Astrocyte of the cerebellum (primary cell): ENCODE results near the gene OBSCN.
A peak's percentile ranks its signal among the peaks of the same experiment; 100 is the strongest.

Experiments
- DNase-seq: peaks from one replicate; pipeline ENCODE4 v3.0.0-alpha.2; 2011; ENCODE audit warnings: low read depth
- H3K4me3 ChIP-seq: 2 replicates; pipeline ENCODE4 v1.5.1; 2011; ENCODE audit warnings: mild to moderate bottlenecking, low read depth, low read length, moderate library complexity
- in situ Hi-C: cut with HindIII; loops from 2 replicates; pipeline ENCODE4 v1.10.0; 2017; ENCODE audit warnings: low sequenced_read_pairs
- TF ChIP-seq, protein P1 (sequence below): IDR thresholded peaks from 2 replicates; pipeline ENCODE4 v1.5.1; 2012; ENCODE audit warnings: low read length, low read depth, moderate library complexity, mild to moderate bottlenecking; ENCODE audit errors: missing control alignments

Gene OBSCN

DNA sequence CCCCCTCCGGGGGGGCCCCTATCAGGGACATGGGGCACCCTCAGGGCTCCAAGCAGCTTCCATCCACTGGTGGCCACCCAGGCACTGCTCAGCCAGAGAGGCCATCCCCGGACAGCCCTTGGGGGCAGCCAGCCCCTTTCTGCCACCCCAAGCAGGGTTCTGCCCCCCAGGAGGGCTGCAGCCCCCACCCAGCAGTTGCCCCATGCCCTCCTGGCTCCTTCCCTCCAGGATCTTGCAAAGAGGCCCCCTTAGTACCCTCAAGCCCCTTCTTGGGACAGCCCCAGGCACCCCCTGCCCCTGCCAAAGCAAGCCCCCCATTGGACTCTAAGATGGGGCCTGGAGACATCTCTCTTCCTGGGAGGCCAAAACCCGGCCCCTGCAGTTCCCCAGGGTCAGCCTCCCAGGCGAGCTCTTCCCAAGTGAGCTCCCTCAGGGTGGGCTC, 163.9 kb downstream of the OBSCN start:
- H3K4me3 ChIP-seq, result no peak overlapping the region
- no peak for DNase-seq
- in situ Hi-C loops, result no loop called here
- TF ChIP-seq, protein P1, sequence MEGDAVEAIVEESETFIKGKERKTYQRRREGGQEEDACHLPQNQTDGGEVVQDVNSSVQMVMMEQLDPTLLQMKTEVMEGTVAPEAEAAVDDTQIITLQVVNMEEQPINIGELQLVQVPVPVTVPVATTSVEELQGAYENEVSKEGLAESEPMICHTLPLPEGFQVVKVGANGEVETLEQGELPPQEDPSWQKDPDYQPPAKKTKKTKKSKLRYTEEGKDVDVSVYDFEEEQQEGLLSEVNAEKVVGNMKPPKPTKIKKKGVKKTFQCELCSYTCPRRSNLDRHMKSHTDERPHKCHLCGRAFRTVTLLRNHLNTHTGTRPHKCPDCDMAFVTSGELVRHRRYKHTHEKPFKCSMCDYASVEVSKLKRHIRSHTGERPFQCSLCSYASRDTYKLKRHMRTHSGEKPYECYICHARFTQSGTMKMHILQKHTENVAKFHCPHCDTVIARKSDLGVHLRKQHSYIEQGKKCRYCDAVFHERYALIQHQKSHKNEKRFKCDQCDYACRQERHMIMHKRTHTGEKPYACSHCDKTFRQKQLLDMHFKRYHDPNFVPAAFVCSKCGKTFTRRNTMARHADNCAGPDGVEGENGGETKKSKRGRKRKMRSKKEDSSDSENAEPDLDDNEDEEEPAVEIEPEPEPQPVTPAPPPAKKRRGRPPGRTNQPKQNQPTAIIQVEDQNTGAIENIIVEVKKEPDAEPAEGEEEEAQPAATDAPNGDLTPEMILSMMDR, result no peak

DNA sequence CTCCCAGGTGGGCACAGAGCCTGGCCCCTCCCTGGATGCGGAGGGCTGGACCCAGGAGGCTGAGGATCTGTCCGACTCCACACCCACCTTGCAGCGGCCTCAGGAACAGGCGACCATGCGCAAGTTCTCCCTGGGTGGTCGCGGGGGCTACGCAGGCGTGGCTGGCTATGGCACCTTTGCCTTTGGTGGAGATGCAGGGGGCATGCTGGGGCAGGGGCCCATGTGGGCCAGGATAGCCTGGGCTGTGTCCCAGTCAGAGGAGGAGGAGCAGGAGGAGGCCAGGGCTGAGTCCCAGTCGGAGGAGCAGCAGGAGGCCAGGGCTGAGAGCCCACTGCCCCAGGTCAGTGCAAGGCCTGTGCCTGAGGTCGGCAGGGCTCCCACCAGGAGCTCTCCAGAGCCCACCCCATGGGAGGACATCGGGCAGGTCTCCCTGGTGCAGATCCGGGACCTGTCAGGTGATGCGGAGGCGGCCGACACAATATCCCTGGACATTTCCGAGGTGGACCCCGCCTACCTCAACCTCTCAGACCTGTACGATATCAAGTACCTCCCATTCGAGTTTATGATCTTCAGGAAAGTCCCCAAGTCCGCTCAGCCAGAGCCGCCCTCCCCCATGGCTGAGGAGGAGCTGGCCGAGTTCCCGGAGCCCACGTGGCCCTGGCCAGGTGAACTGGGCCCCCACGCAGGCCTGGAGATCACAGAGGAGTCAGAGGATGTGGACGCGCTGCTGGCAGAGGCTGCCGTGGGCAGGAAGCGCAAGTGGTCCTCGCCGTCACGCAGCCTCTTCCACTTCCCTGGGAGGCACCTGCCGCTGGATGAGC, 164.5 kb downstream of the OBSCN start:
- no peak overlapping the region for H3K4me3 ChIP-seq
- in situ Hi-C loops, result no loop called here
- TF ChIP-seq, protein P1, result no peak
- DNase-seq, result no peak

DNA sequence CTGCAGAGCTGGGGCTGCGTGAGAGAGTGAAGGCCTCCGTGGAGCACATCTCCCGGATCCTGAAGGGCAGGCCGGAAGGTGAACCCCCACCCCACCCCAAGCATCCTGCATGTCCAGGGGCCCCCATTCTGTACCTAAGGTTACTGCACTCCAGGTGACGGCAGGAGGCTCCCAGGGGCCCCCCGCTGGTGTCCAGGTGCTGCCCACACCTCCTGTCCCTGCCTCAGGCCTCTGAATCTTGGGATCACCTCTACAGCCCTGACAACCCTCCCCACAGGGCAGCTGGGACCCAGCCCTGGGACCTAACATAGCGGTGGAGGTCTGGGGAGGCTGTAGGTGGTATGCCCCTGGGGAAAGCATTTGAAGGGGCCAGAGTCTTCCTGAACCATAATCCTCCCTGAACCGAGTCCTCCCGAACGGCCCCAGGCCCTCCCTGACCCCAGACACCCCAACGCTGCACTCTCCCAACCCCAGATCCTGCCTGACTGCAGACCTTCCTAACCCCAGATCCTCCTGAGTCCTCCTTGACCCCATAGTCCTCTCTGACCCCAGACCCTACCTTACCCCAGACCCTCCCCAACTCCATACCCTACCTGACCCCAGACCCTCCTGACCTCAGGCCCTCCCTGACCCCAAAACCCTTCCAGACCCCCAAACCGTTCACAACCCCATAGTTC, 165.3 kb downstream of the OBSCN start:
- no peak for DNase-seq
- TF ChIP-seq, protein P1, result no peak
- in situ Hi-C loops, result no loop called here
- no peak overlapping the region for H3K4me3 ChIP-seq

DNA sequence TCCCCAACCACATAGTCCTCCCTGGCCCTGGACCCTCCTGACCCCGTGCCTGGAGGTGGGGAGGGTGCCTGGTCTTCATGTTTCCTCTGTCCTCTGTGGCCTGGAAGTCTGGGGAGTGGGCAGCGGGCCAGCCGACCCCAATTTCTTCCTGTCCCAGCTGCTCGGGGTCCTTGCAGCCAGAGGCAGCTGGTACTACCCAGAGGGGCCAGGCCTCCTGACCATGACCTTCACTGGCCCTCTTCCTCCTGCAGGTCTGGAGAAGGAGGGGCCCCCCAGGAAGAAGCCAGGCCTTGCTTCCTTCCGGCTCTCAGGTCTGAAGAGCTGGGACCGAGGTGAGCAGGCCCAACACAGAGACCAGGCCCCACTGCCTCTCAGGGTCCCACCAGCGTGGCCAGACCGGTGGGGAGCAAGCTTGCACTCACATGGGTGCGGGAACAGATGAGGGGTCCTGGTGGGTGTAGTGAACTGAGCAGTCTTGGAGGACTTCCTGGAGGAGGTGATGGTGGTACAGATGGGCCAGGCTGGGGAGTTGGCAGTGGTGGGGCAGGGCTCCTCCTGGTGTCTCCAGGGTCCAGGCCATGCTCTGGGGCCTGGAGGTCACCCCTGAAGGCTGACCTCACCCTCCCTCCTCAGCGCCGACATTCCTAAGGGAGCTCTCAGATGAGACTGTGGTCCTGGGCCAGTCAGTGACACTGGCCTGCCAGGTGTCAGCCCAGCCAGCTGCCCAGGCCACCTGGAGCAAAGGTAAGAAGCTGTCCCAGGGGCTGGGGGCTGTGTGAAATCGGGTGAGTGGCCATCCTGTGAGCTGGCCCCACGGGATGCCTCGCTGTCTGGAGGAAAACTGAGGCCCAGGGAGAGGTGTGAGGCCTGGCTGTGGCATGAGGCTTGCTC, 166.1 kb downstream of the OBSCN start:
- H3K4me3 ChIP-seq, result no peak overlapping the region
- in situ Hi-C loops, result no loop called here
- TF ChIP-seq, protein P1, result no peak

DNA sequence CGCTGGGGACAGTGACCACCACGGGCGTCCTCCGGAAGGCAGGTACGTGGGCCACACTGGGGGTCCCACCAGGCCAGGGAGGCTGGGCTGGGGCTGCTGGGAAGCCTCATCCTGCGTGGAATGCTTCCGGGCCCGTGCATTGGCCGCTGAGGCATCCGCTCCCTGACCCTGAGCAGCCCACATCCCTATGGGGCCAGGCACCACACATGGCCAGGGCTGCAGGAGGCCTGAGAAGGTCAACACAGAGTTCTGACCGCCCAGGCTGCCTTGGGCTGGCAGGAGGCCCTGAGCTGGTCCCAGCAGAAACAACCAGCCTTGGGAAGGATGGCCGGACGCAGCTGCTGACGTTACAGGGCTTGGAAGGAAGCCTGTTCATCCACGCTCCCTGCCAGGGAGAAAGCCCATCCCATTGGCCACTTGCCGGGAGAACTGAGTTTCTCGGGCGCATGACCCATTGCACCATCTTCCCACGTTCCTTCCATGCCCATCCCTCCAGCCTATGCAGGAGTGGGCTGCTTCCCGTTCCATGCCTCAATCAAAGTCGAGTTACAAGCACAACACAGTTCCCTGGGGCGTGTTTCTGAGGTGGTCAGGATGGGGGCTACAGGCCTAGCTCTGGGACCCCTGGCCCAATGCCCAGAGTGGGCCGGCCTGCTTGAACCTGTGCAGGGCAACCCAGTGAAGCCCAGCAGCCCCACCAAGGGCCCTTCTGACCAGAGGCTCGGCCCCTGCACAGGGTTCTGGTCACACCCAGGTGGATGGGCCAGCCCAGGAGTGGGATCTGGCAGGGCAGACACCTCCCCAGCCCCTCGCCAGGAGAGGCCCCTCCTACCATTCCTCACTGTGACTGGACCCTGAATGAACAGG, 167.1 kb downstream of the OBSCN start:
- DNase-seq, result peak; percentile 55
- H3K4me3 ChIP-seq, result no peak overlapping the region
- in situ Hi-C loops, result no loop called here
- TF ChIP-seq, protein P1, result no peak

More for the DNA sequence above, 166.1 kb downstream of the OBSCN start:
- DNase-seq, result no peak
